Endothelial cell of umbilical vein (primary cell): ENCODE results near the gene PASK. TPM values are rescaled to one million over a fixed set of nuclear protein-coding genes. Genes with fewer than 3 reads are reported as not detected.

Experiments used
- BruUV-seq: library from RNA; stranded (reverse); fragments of 400-500 nt; replicated peaks from 2 replicates; lab custom pipeline; 2021; lab: Mats Ljungman, UMichigan
- CTCF ChIA-PET: fragments of 300-600, 350-600 bp; sonication (Branson Sonifier 250); formaldehyde crosslinking; loops from one replicate; lab custom pipeline; 2021; ENCODE audit warnings: antibody characterized with exemption, inconsistent platforms; lab: Charles Lee
- POLR2A ChIA-PET: fragments of 300-600, 350-600 bp; sonication (Branson Sonifier 250); formaldehyde crosslinking; loops from one replicate; lab custom pipeline; 2021; ENCODE audit warnings: antibody characterized with exemption, inconsistent platforms; lab: Charles Lee
- DNase-seq: peaks from one replicate; pipeline ENCODE4 v3.0.0-alpha.2; 2011; ENCODE audit warnings: low read depth, low spot score
- FAIRE-seq: peaks from 2 replicates; lab custom pipeline; 2011; peaks lifted over from hg19 to GRCh38; lab: Jason Lieb, UNC
- H2AFZ ChIP-seq: 2 replicates; pipeline ENCODE4 v1.6.0; 2012; ENCODE audit warnings: low read depth, low read length, control low read depth, inconsistent platforms
- H3K27ac ChIP-seq: 2 replicates; pipeline ENCODE4 v1.5.1; 2011; ENCODE audit warnings: low read depth, mild to moderate bottlenecking, control low read depth, low read length, moderate library complexity; ENCODE audit not compliant: insufficient read depth
- H3K27me3 ChIP-seq, 2 experiments: 2 replicates each; pipeline versions ENCODE4 v1.6.0 to v1.6.1; 2011; ENCODE audit warnings: low read length in 2 of 2, mixed read lengths in 1 of 2; ENCODE audit not compliant: control insufficient read depth in 2 of 2, insufficient read depth in 2 of 2
- H3K36me3 ChIP-seq, 2 experiments: 2 replicates in 1 of 2; 3 replicates in 1 of 2; pipeline ENCODE4 v1.5.1; 2011; ENCODE audit warnings: low read length in 2 of 2, mild to moderate bottlenecking in 1 of 2, moderate library complexity in 1 of 2; ENCODE audit not compliant: control insufficient read depth in 2 of 2, insufficient read depth in 2 of 2; ENCODE audit errors: extremely low read depth in 1 of 2
- H3K4me1 ChIP-seq: 3 replicates; pipeline ENCODE4 v1.5.1; 2011; ENCODE audit warnings: mild to moderate bottlenecking, low read length; ENCODE audit not compliant: control insufficient read depth, insufficient read depth; ENCODE audit errors: extremely low read depth
- H3K4me2 ChIP-seq: 2 replicates; pipeline ENCODE4 v1.6.1; 2011; ENCODE audit warnings: low read length, control low read depth, mixed read lengths; ENCODE audit not compliant: insufficient read depth
- H3K4me3 ChIP-seq, 3 experiments: fragments of 200-600 bp in 1 of 3; sonication (generic), shearing (Covaris generic) in 1 of 3; replicated peaks in 1 of 3; 2 replicates each; pipeline ENCODE4 v1.5.1; 2011 to 2016; ENCODE audit warnings: control low read depth in 3 of 3, low read length in 3 of 3, mild to moderate bottlenecking in 2 of 3, inconsistent platforms in 1 of 3, low read depth in 1 of 3, moderate library complexity in 1 of 3; ENCODE audit not compliant: insufficient read depth in 1 of 3
- H3K79me2 ChIP-seq: 2 replicates; pipeline ENCODE4 v1.6.0; 2012; ENCODE audit warnings: low read length, inconsistent platforms; ENCODE audit not compliant: control insufficient read depth, insufficient read depth
- H3K9ac ChIP-seq: replicated peaks from 2 replicates; pipeline ENCODE3; 2011; ENCODE audit warnings: low read length, control low read depth; ENCODE audit not compliant: insufficient read depth; ENCODE audit errors: extremely low read depth
- H3K9me1 ChIP-seq: replicated peaks from 3 replicates; pipeline ENCODE4 v1.6.0; 2011; ENCODE audit warnings: mild to moderate bottlenecking, low read length; ENCODE audit not compliant: control insufficient read depth, insufficient read depth; ENCODE audit errors: extremely low read depth
- H3K9me3 ChIP-seq: replicated peaks from 2 replicates; pipeline ENCODE4 v1.5.1; 2012; ENCODE audit warnings: low read length, inconsistent platforms; ENCODE audit not compliant: control insufficient read depth, insufficient read depth
- H4K20me1 ChIP-seq: replicated peaks from 2 replicates; pipeline ENCODE3; 2011; ENCODE audit warnings: mild to moderate bottlenecking, low read length; ENCODE audit not compliant: control insufficient read depth, insufficient read depth; ENCODE audit errors: extremely low read depth
- CTCF ChIP-seq, 2 donors: IDR thresholded peaks; 1 replicate in 1 of 2; 2 replicates in 1 of 2; pipeline ENCODE4 v1.5.1; 2011; ENCODE audit warnings: low read length in 2 of 2, mild to moderate bottlenecking in 2 of 2, moderate library complexity in 2 of 2, control low read depth in 1 of 2, inconsistent platforms in 1 of 2, low read depth in 1 of 2; ENCODE audit not compliant: insufficient read depth in 1 of 2; ENCODE audit errors: extremely low read depth in 1 of 2
- EZH2 ChIP-seq: IDR thresholded peaks from 2 replicates; pipeline ENCODE4 v1.6.1; 2012; ENCODE audit warnings: borderline replicate concordance, low read depth, mild to moderate bottlenecking, moderate library complexity, low read length, inconsistent platforms; ENCODE audit not compliant: severe bottlenecking
- FOS ChIP-seq: IDR thresholded peaks from 2 replicates; pipeline ENCODE4 v1.6.1; 2011; ENCODE audit warnings: mild to moderate bottlenecking, low read length, moderate library complexity, borderline replicate concordance; ENCODE audit not compliant: insufficient read depth
- GATA2 ChIP-seq: IDR thresholded peaks from 2 replicates; pipeline ENCODE4 v1.7.0; 2011; ENCODE audit warnings: low read depth, mild to moderate bottlenecking, moderate library complexity, mixed read lengths, low read length; ENCODE audit not compliant: insufficient read length, insufficient read depth
- JUN ChIP-seq: IDR thresholded peaks from 2 replicates; pipeline ENCODE4 v1.6.1; 2011; ENCODE audit warnings: borderline replicate concordance, low read depth; ENCODE audit not compliant: insufficient read length, insufficient read depth
- MYC ChIP-seq: IDR thresholded peaks from one replicate; pipeline ENCODE4 v1.6.1; 2011; ENCODE audit warnings: mild to moderate bottlenecking, low read depth, low read length
- POLR2A ChIP-seq: IDR thresholded peaks from 2 replicates; pipeline ENCODE4 v1.6.1; 2012; ENCODE audit warnings: low read depth, mild to moderate bottlenecking, control low read depth, low read length
- POLR2AphosphoS5 ChIP-seq: IDR thresholded peaks from 2 replicates; pipeline ENCODE4 v1.6.1; 2012; ENCODE audit warnings: low read depth, mild to moderate bottlenecking, control low read depth, low read length, moderate library complexity; ENCODE audit not compliant: insufficient read depth
- dilution Hi-C: fragments of 300-500 bp; cut with MboI; formaldehyde crosslinking; loops from one replicate; pipeline ENCODE4 v1.15.0; 2019; ENCODE audit warnings: low sequenced_read_pairs; ENCODE audit not compliant: extremely low pct_ligation_motif_present
- intact Hi-C: fragments of 100-400 bp; cut with micrococcal nuclease; formaldehyde crosslinking; loops from one replicate; pipeline ENCODE4 v1.10.0; 2022
- polyA plus RNA-seq, 4 experiments: library from polyadenylated mRNA; depleted of rRNA in 3 of 4; stranded (reverse) in 3 of 4; unstranded in 1 of 4; fragments of >200 nt; gene quantifications; 2 replicates each; pipeline versions ENCODE4 v1.2.1 to v1.2.3, GENCODE V29; 2011 to 2012; ENCODE audit warnings: missing spikeins in 1 of 4
- total RNA-seq: library from RNA; stranded (reverse); gene quantifications from 2 replicates; pipeline ENCODE4 v1.2.3, GENCODE V29; 2021
- TF ChIP-seq, protein P1 (sequence below): IDR thresholded peaks from 2 replicates; pipeline ENCODE4 v1.6.1; 2011; ENCODE audit not compliant: insufficient read depth, insufficient read length

PASK gene
- total and polyA plus RNA-seq, 2 donors (not counting 3 experiments of a cell fraction or from before 2014, with no cell fraction given), result 5.7 to 17.3 TPM

- Histone ChIP-seq H3K4me3 (peak within 1 kb of the TSS; percentile 76 to 85 (median 78)), H3K27ac (no peak within 1 kb of the TSS), H2AFZ (peak within 1 kb of the TSS; percentile 95), H3K79me2 (peaks cover 13% of the 10 kb centered on the region), H3K4me1 (peaks cover 15% of the 10 kb centered on the region), H3K4me2 (peak within 1 kb of the TSS; percentile 93), H3K9me1 (no peaks in the 10 kb centered on the region), H3K27me3 (no peaks in the 10 kb centered on the region), H3K9ac (peak within 1 kb of the TSS; percentile 40), H3K36me3 (peaks cover 2% of the 10 kb centered on the region in 2 experiments), H4K20me1 (no peaks in the 10 kb centered on the region), H3K9me3 (no peaks in the 10 kb centered on the region)
- TF ChIP-seq GATA2, result no peak
- peak; percentile 67 for TF ChIP-seq POLR2AphosphoS5
- peak in 1 of 2 donors; percentile 16 for TF ChIP-seq CTCF (IDR thresholded peaks at IDR 0.05; ENCODE audit: extremely low read depth in 1 of 2, insufficient read depth in 1 of 2, low read depth in 1 of 2, low read length in 2 of 2)
- TF ChIP-seq MYC, result no peak
- TF ChIP-seq JUN, result no peak
- TF ChIP-seq EZH2, result no peak
- TF ChIP-seq, protein P1, sequence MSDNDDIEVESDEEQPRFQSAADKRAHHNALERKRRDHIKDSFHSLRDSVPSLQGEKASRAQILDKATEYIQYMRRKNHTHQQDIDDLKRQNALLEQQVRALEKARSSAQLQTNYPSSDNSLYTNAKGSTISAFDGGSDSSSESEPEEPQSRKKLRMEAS, result peak; percentile 30
- TF ChIP-seq POLR2A, result peak; percentile 74
- TF ChIP-seq FOS, result no peak
- BruUV-seq, result no TSS peak
- CTCF ChIA-PET, result interaction anchor here (0.9 to 1.7 kb wide), 3 partner anchors 72 to 299 kb away, joined by 3 to 7 read pairs (median 3); no protein-coding TSS in a partner anchor
- FAIRE-seq (peak; percentile 95), DNase-seq (peak; percentile 95)
- POLR2A ChIA-PET, result interaction anchor here (1.0 kb wide), 1 partner anchor 165 kb away, joined by 4 read pairs; the partner anchor contains the start of gene HDLBP
- dilution Hi-C loops, result no loop called here
- intact Hi-C loops, result loop anchor here (1.0 to 10.0 kb wide), 8 partner anchors 7 to 582 kb away; partner anchors contain the start of genes D2HGDH, HDLBP, MTERF4 and SEPTIN2
These were observed 820 bp upstream of the PASK start, which contains the start of gene PPP1R7 for GRCh38 chr2:241149925-241150659. Gene PPP1R7, plus strand, starts transcription at chr2:241150467. Its CDS starts 29 bp downstream, at chr2:241150496.
